Measurements from ENCODE around the gene SYT17.

- TF ChIP-seq EZH2phosphoT487 (IDR thresholded peaks at IDR 0.05; ENCODE audit: insufficient read depth, low read depth) (no peak), EZH2 (IDR thresholded peaks at IDR 0.05; ENCODE audit: insufficient read depth, poor library complexity, severe bottlenecking) (no peak)
Measured at GRCh38 chr16:19286827-19287226, 118.8 kb downstream of the SYT17 start.
